AG09309 (cell line): ENCODE measurements around the gene ZFHX2.

ENCODE experiments used
- DNase-seq: peaks from one replicate; pipeline ENCODE4 v3.0.0-alpha.2; 2010; ENCODE audit warnings: low read depth
- H3K4me3 ChIP-seq: 2 replicates; pipeline ENCODE4 v1.5.1; 2011; ENCODE audit warnings: mild to moderate bottlenecking, low read depth, low read length, moderate library complexity; ENCODE audit not compliant: control insufficient read depth
- CTCF ChIP-seq: IDR thresholded peaks from 2 replicates; pipeline ENCODE4 v1.5.1; 2011; ENCODE audit warnings: mild to moderate bottlenecking, low read depth, low read length, inconsistent platforms; ENCODE audit not compliant: insufficient read depth, control insufficient read depth; ENCODE audit errors: missing control alignments

The ZFHX2 gene

DNA sequence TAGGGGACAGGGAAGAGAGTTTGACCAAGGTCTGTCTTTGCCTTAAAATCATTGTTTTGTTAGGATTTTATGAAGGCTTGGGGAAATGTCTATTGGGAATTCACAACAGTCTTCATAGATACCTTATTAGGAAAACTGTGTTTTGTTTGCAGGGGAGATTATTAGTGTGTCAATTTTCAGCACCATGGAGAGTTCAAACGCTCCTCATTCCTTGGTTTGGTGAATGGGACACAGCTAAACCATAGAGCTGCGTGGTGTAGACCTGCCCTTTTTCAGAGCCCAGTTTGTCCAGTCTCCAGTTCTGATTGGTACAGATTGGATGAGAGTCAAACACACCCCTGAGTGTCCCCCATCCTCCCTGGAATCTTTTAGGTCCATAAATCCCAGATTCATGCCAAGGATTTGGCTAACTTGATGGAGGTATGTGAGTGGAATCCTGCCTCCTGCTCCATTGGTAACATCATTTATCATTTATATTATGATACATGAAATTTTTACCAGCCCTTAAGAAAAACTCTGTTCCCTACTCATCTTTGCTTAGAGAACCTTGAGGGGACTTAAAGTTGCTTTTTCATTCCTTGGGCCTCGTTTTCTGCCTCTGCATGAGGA is 70.1 kb downstream of the ZFHX2 start:
- no peak overlapping the region for H3K4me3 ChIP-seq
- no peak for TF ChIP-seq CTCF
- no peak for DNase-seq

GRCh38 chr14:23478109-23478759 is 73.3 kb downstream of the ZFHX2 start:
- peak; percentile 29 for DNase-seq
- TF ChIP-seq CTCF, result peak; percentile 59
- no peak overlapping the region for H3K4me3 ChIP-seq

- DNase-seq, result no peak
- H3K4me3 ChIP-seq, result no peak overlapping the region
- TF ChIP-seq CTCF, result no peak
Observed at GRCh38 chr14:23470947-23471346, 80.6 kb downstream of the ZFHX2 start.
